CD4-positive, alpha-beta T cell treated with Interleukin-4 for 4 hours (primary cell): ENCODE data around the gene MYRIP.
"Not testable (repeated sequence)": the region's sequence is repeated elsewhere in the genome, so short reads cannot be mapped to it uniquely, and the experiment has no call there.

Experiments used
- DNase-seq: peaks from one replicate; pipeline ENCODE4 v3.0.0-alpha.2; 2020

The MYRIP gene

GRCh38 chr3:39808467-39809180, 785 bp upstream of the MYRIP start:
- DNase-seq: no peak

GRCh38 chr3:39809995-39810595, 686 bp downstream of the MYRIP start:
- DNase-seq: no peak

GRCh38 chr3:39810647-39811161, 1.3 kb downstream of the MYRIP start:
- DNase-seq: no peak

- no peak for DNase-seq
Observed at GRCh38 chr3:39811561-39811960, 2.2 kb downstream of the MYRIP start.

GRCh38 chr3:39812537-39812936, 3.1 kb downstream of the MYRIP start:
- no peak for DNase-seq

- DNase-seq: no peak
Observed at GRCh38 chr3:39814007-39814406, 4.6 kb downstream of the MYRIP start.

- no peak for DNase-seq
Observed at GRCh38 chr3:39819899-39820298, 10.5 kb downstream of the MYRIP start.

GRCh38 chr3:39833764-39834163, 24.4 kb downstream of the MYRIP start:
- DNase-seq: not testable (repeated sequence)

- DNase-seq: no peak
Observed at GRCh38 chr3:39839484-39839883, 30.1 kb downstream of the MYRIP start.

GRCh38 chr3:39843440-39843839, 34.0 kb downstream of the MYRIP start:
- no peak for DNase-seq

GRCh38 chr3:39848365-39848764, 39.0 kb downstream of the MYRIP start:
- no peak for DNase-seq

- no peak for DNase-seq
Observed at GRCh38 chr3:39849992-39850715, 40.7 kb downstream of the MYRIP start.

- DNase-seq: no peak
Observed at GRCh38 chr3:39850716-39851032, 41.3 kb downstream of the MYRIP start.

- DNase-seq: no peak
Observed at GRCh38 chr3:39855517-39855916, 46.1 kb downstream of the MYRIP start.

- DNase-seq: no peak
Observed at GRCh38 chr3:39869890-39870289, 60.5 kb downstream of the MYRIP start.

GRCh38 chr3:39870706-39871105, 61.3 kb downstream of the MYRIP start:
- no peak for DNase-seq

- no peak for DNase-seq
Observed at GRCh38 chr3:39879581-39879980, 70.2 kb downstream of the MYRIP start.

- no peak for DNase-seq
Observed at GRCh38 chr3:39882111-39882510, 72.7 kb downstream of the MYRIP start.

- DNase-seq: no peak
Observed at GRCh38 chr3:39892068-39892467, 82.7 kb downstream of the MYRIP start.

- no peak for DNase-seq
Observed at GRCh38 chr3:39896184-39896583, 86.8 kb downstream of the MYRIP start.

GRCh38 chr3:39900462-39901002, 91.1 kb downstream of the MYRIP start:
- DNase-seq: no peak

GRCh38 chr3:39903253-39903652, 93.8 kb downstream of the MYRIP start:
- no peak for DNase-seq

GRCh38 chr3:39905788-39906187, 96.4 kb downstream of the MYRIP start:
- DNase-seq: no peak

- DNase-seq: no peak
Observed at GRCh38 chr3:39907981-39908380, 98.6 kb downstream of the MYRIP start.
